HepG2 (cell line): ENCODE results near the gene MYADML2. TPM values are rescaled to one million over a fixed set of nuclear protein-coding genes. Genes with fewer than 3 reads are reported as not detected.
A peak's percentile ranks its signal among the peaks of the same experiment; 100 is the strongest.

Experiments
- AFF4 ChIP-seq: sonication (generic); formaldehyde crosslinking; IDR thresholded peaks from 2 replicates; pipeline ENCODE4 v1.4.0; 2020; ENCODE audit warnings: missing genetic modification reagents
- AGO2 ChIP-seq: fragments of 200-400 bp; formaldehyde crosslinking; optimal IDR thresholded peaks from 2 replicates; pipeline ENCODE3; 2017; ENCODE audit warnings: mild to moderate bottlenecking, low read depth, low read length, moderate library complexity
- HNF1A ChIP-seq, 2 experiments: sonication (generic) in 1 of 2; formaldehyde crosslinking in 1 of 2; IDR thresholded peaks; 2 replicates each; pipeline versions ENCODE4 v1.4.0 to v1.6.1; 2016 to 2020; ENCODE audit warnings: borderline replicate concordance in 1 of 2, low read depth in 1 of 2, mild to moderate bottlenecking in 1 of 2, missing genetic modification reagents in 1 of 2
- POGK ChIP-seq: sonication (generic); formaldehyde crosslinking; conservative IDR thresholded peaks from 2 replicates; pipeline ENCODE4 v1.8.0; 2022; ENCODE audit warnings: mild to moderate bottlenecking, moderate library complexity, missing genetic modification reagents
- ZFP37 ChIP-seq: sonication (generic); formaldehyde crosslinking; IDR thresholded peaks from 2 replicates; pipeline ENCODE4 v1.4.0; 2020; ENCODE audit warnings: missing genetic modification reagents, borderline replicate concordance
- ZNF670 ChIP-seq: sonication (generic); formaldehyde crosslinking; IDR thresholded peaks from 2 replicates; pipeline ENCODE4 v1.8.0; 2022; ENCODE audit warnings: mild to moderate bottlenecking, missing genetic modification reagents, borderline replicate concordance
- ZNF746 ChIP-seq: sonication (generic); formaldehyde crosslinking; IDR thresholded peaks from 2 replicates; pipeline ENCODE4 v1.8.0; 2022; ENCODE audit warnings: mild to moderate bottlenecking, missing genetic modification reagents
- polyA plus RNA-seq, 8 experiments: library from polyadenylated mRNA; depleted of rRNA in 3 of 8; stranded (reverse) in 7 of 8; unstranded in 1 of 8; fragments of >200 nt; fragmentation: Illumina TruSeq in 4 of 8; extraction: Trizol in 4 of 8; gene quantifications; 2 replicates each; pipeline versions ENCODE4 v1.2.1 to v1.2.3, GENCODE V29; 2011 to 2016; ENCODE audit warnings: low read depth in 4 of 8, missing spikeins in 1 of 8, mixed read lengths in 1 of 8; ENCODE audit not compliant: insufficient read depth in 1 of 8
- total RNA-seq, 5 experiments: library from RNA; depleted of rRNA; stranded (reverse); fragments of >200 nt; fragmentation: Illumina TruSeq; extraction: Trizol; gene quantifications; 2 replicates each; pipeline ENCODE4 v1.2.3, GENCODE V29; 2016; ENCODE audit warnings: low read depth in 1 of 5

Gene MYADML2
- total and polyA plus RNA-seq, 2 of the 13 experiments (the other 11 are each of a cell fraction or from before 2014, with no cell fraction given) = not detected

GRCh38 chr17:81934850-81935708, 12.0 kb downstream of the MYADML2 start (continued):
- TF ChIP-seq ZNF670 (no peak), ZFP37 (CRISPR knock-in tag) (no peak), AFF4 (CRISPR knock-in tag) (no peak), ZNF746 (CRISPR knock-in tag) (no peak), POGK (CRISPR knock-in tag) (no peak), HNF1A (IDR thresholded peaks at IDR 0.05; ENCODE audit: low read depth) (no peak), HNF1A (CRISPR knock-in tag; IDR thresholded peaks at IDR 0.05; ENCODE audit: borderline replicate concordance) (0 out of 2 replicates have a peak, but pooled peaks have one; percentile 13), AGO2 (peak; percentile 81)
